Measurements from ENCODE around the gene AJAP1.

Gene AJAP1

GRCh38 chr1:4655674-4656532 lies 1.5 kb downstream of the AJAP1 start:
- peak; percentile 19 to 44 for DNase-seq (ENCODE audit: low read depth in 2 of 2)
- no peak overlapping the region for H3K4me3 ChIP-seq (replicated peaks in 1 of 2; ENCODE audit: low read depth in 2 of 2, low read length in 2 of 2)
- TF ChIP-seq, protein P1, sequence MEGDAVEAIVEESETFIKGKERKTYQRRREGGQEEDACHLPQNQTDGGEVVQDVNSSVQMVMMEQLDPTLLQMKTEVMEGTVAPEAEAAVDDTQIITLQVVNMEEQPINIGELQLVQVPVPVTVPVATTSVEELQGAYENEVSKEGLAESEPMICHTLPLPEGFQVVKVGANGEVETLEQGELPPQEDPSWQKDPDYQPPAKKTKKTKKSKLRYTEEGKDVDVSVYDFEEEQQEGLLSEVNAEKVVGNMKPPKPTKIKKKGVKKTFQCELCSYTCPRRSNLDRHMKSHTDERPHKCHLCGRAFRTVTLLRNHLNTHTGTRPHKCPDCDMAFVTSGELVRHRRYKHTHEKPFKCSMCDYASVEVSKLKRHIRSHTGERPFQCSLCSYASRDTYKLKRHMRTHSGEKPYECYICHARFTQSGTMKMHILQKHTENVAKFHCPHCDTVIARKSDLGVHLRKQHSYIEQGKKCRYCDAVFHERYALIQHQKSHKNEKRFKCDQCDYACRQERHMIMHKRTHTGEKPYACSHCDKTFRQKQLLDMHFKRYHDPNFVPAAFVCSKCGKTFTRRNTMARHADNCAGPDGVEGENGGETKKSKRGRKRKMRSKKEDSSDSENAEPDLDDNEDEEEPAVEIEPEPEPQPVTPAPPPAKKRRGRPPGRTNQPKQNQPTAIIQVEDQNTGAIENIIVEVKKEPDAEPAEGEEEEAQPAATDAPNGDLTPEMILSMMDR (IDR thresholded peaks at IDR 0.05; ENCODE audit: low read depth, low read length): peak; percentile 35

DNA sequence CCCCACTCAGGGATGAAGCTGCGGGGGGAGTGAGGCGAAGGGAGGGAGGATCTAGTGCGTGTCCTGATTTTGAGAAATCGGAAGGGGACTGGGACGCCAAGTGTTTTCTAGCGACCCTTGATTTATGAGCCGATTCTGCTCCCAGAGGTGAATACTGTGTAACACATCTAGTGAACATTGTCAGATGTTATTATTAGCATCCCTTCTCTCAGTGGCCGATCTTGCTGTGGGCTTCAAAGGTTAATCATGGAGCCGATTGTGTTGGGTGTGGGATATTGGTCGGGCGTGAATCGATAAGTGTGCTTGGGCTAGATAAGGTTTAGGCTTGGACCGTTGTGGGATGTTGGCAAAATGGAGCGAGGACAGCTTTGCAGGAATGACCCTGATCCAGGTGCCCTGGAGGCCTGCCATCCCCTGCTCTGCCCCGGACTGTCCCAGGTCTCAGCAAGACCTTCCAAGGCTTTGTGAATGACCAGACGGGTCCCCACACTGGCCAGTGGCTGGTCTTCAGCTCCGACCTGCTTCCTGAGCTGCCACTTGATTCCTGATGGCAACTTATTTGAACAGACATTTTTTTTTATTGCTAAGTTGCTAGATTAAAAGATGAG lies 2.2 kb downstream of the AJAP1 start:
- DNase-seq (ENCODE audit: low read depth in 2 of 2): no peak
- H3K4me3 ChIP-seq (replicated peaks in 1 of 2; ENCODE audit: low read depth in 2 of 2, low read length in 2 of 2): no peak overlapping the region
- TF ChIP-seq, protein P1 (IDR thresholded peaks at IDR 0.05; ENCODE audit: low read depth, low read length): no peak

- no peak for DNase-seq (ENCODE audit: low read depth in 2 of 2)
- TF ChIP-seq, protein P1 (IDR thresholded peaks at IDR 0.05; ENCODE audit: low read depth, low read length): no peak
- H3K4me3 ChIP-seq (replicated peaks in 1 of 2; ENCODE audit: low read depth in 2 of 2, low read length in 2 of 2): no peak overlapping the region
Observed at GRCh38 chr1:4657244-4657789, 2.9 kb downstream of the AJAP1 start.

- TF ChIP-seq, protein P1 (IDR thresholded peaks at IDR 0.05; ENCODE audit: low read depth, low read length): no peak
- H3K4me3 ChIP-seq (replicated peaks in 1 of 2; ENCODE audit: low read depth in 2 of 2, low read length in 2 of 2): no peak overlapping the region
- no peak for DNase-seq (ENCODE audit: low read depth in 2 of 2)
Observed at GRCh38 chr1:4657960-4658541, 3.6 kb downstream of the AJAP1 start.

- TF ChIP-seq, protein P1 (IDR thresholded peaks at IDR 0.05; ENCODE audit: low read depth, low read length): no peak
- DNase-seq (ENCODE audit: low read depth in 2 of 2): no peak
- no peak overlapping the region for H3K4me3 ChIP-seq (replicated peaks in 1 of 2; ENCODE audit: low read depth in 2 of 2, low read length in 2 of 2)
Observed at GRCh38 chr1:4658643-4659628, 4.5 kb downstream of the AJAP1 start.

Measured in cardiac fibroblast (primary cell).